H9 (cell line): Measurements from ENCODE around the gene S100A4. TPM values are rescaled to one million over a fixed set of nuclear protein-coding genes. Genes with fewer than 3 reads are reported as not detected.

Experiments
- DNase-seq: peaks from one replicate; pipeline ENCODE4 v3.0.0-alpha.2; 2017
- H2AFZ ChIP-seq: one replicate; pipeline ENCODE4 v1.6.1; 2013; ENCODE audit warnings: mild to moderate bottlenecking, low read length, control low read depth, moderate library complexity
- H2AK5ac ChIP-seq: 2 replicates; pipeline ENCODE4 v1.6.1; 2013; ENCODE audit warnings: low read length, control low read depth, mixed read lengths; ENCODE audit not compliant: insufficient read length
- H2BK120ac ChIP-seq: one replicate; pipeline ENCODE4 v1.6.1; 2013; ENCODE audit warnings: low read depth, mild to moderate bottlenecking, low read length, control low read depth, inconsistent platforms; ENCODE audit not compliant: poor library complexity, severe bottlenecking
- H2BK12ac ChIP-seq: 2 replicates; pipeline ENCODE4 v1.6.1; 2013; ENCODE audit warnings: low read length, control low read depth, mixed read lengths, low read depth; ENCODE audit not compliant: insufficient read length
- H2BK15ac ChIP-seq: 2 replicates; pipeline ENCODE4 v1.6.1; 2013; ENCODE audit warnings: low read depth, low read length, control low read depth
- H2BK20ac ChIP-seq: one replicate; pipeline ENCODE4 v1.6.1; 2013; ENCODE audit warnings: low read depth, mild to moderate bottlenecking, low read length, control low read depth, inconsistent platforms; ENCODE audit not compliant: poor library complexity, severe bottlenecking
- H2BK5ac ChIP-seq: 2 replicates; pipeline ENCODE4 v1.6.1; 2013; ENCODE audit warnings: low read length, control low read depth, mixed read lengths; ENCODE audit not compliant: insufficient read length
- H3K14ac ChIP-seq: 2 replicates; pipeline ENCODE4 v1.6.1; 2013; ENCODE audit warnings: low read length, control low read depth; ENCODE audit not compliant: insufficient read depth
- H3K18ac ChIP-seq: 2 replicates; pipeline ENCODE4 v1.6.1; 2013; ENCODE audit warnings: low read depth, mild to moderate bottlenecking, mixed read lengths, low read length, control low read depth; ENCODE audit not compliant: insufficient read length
- H3K23ac ChIP-seq: 2 replicates; pipeline ENCODE4 v1.6.1; 2013; ENCODE audit warnings: low read length, control low read depth, mixed read lengths, low read depth; ENCODE audit not compliant: insufficient read length
- H3K23me2 ChIP-seq: 2 replicates; pipeline ENCODE4 v1.6.1; 2013; ENCODE audit warnings: low read depth, mild to moderate bottlenecking, mixed read lengths, low read length, control low read depth; ENCODE audit not compliant: insufficient read length, poor library complexity, severe bottlenecking
- H3K27ac ChIP-seq: 2 replicates; pipeline ENCODE4 v1.5.1; 2013; ENCODE audit warnings: low read length, control low read depth, mixed read lengths, low read depth; ENCODE audit not compliant: insufficient read length
- H3K27me3 ChIP-seq: 2 replicates; pipeline ENCODE4 v1.6.1; 2013; ENCODE audit warnings: low read length, control low read depth, inconsistent platforms; ENCODE audit not compliant: insufficient read depth
- H3K4ac ChIP-seq: 2 replicates; pipeline ENCODE4 v1.6.1; 2013; ENCODE audit warnings: low read depth, mild to moderate bottlenecking, control low read depth, inconsistent platforms, low read length, moderate library complexity
- H3K4me1 ChIP-seq: 2 replicates; pipeline ENCODE4 v1.6.1; 2013; ENCODE audit warnings: low read length, control low read depth, inconsistent platforms; ENCODE audit not compliant: insufficient read depth
- H3K4me2 ChIP-seq: 2 replicates; pipeline ENCODE4 v1.6.1; 2013; ENCODE audit warnings: low read length, control low read depth, mixed read lengths; ENCODE audit not compliant: insufficient read length, insufficient read depth
- H3K56ac ChIP-seq: 2 replicates; pipeline ENCODE4 v1.6.1; 2013; ENCODE audit warnings: low read depth, mild to moderate bottlenecking, mixed read lengths, low read length, control low read depth; ENCODE audit not compliant: insufficient read length
- H3K79me1 ChIP-seq: 2 replicates; pipeline ENCODE4 v1.6.1; 2013; ENCODE audit warnings: low read depth, mild to moderate bottlenecking, moderate library complexity, low read length, control low read depth, inconsistent platforms; ENCODE audit not compliant: insufficient read depth, poor library complexity, severe bottlenecking
- H3K79me2 ChIP-seq: 2 replicates; pipeline ENCODE4 v1.6.1; 2013; ENCODE audit warnings: low read length, control low read depth, inconsistent platforms; ENCODE audit not compliant: insufficient read depth
- H3K9ac ChIP-seq: 2 replicates; pipeline ENCODE4 v1.6.1; 2013; ENCODE audit warnings: low read length, control low read depth, mixed read lengths; ENCODE audit not compliant: insufficient read length; ENCODE audit errors: extremely low read depth
- H3K9me3 ChIP-seq: one replicate; pipeline ENCODE4 v1.6.1; 2013; ENCODE audit warnings: low read depth, low read length, inconsistent platforms; ENCODE audit not compliant: control insufficient read depth
- H3T11ph ChIP-seq: one replicate; pipeline ENCODE4 v1.6.1; 2013; ENCODE audit warnings: mild to moderate bottlenecking, low read length, control low read depth, inconsistent platforms
- H4K20me1 ChIP-seq: one replicate; pipeline ENCODE4 v1.6.1; 2013; ENCODE audit not compliant: control insufficient read depth, insufficient read length, insufficient read depth
- H4K5ac ChIP-seq: 2 replicates; pipeline ENCODE4 v1.6.1; 2013; ENCODE audit warnings: low read depth, mild to moderate bottlenecking, mixed read lengths, low read length, control low read depth; ENCODE audit not compliant: insufficient read length
- H4K8ac ChIP-seq: replicated peaks from 2 replicates; pipeline ENCODE4 v1.6.1; 2013; ENCODE audit warnings: low read length, control low read depth, mixed read lengths, low read depth; ENCODE audit not compliant: insufficient read length
- H4K91ac ChIP-seq: 2 replicates; pipeline ENCODE4 v1.6.1; 2013; ENCODE audit warnings: low read depth, mild to moderate bottlenecking, moderate library complexity, mixed read lengths, low read length, control low read depth; ENCODE audit not compliant: insufficient read length
- H3K27ac Mint-ChIP-seq, 3 experiments: 2 replicates in 2 of 3; 3 replicates in 1 of 3; pipeline ENCODE4 v1.8.0; 2020 to 2021; ENCODE audit warnings: mixed read lengths in 3 of 3, mild to moderate bottlenecking in 1 of 3, moderate library complexity in 1 of 3
- H3K27me3 Mint-ChIP-seq: 2 replicates; pipeline ENCODE4 v1.8.0; 2021; ENCODE audit warnings: low read depth, mild to moderate bottlenecking, moderate library complexity, mixed read lengths
- H3K36me3 Mint-ChIP-seq, 3 experiments: 2 replicates in 2 of 3; 3 replicates in 1 of 3; pipeline ENCODE4 v1.8.0; 2020 to 2021; ENCODE audit warnings: low read depth in 3 of 3, mixed read lengths in 3 of 3; ENCODE audit not compliant: insufficient read depth in 1 of 3
- H3K4me1 Mint-ChIP-seq, 2 experiments: 2 replicates each; pipeline ENCODE4 v1.8.0; 2020; ENCODE audit warnings: mixed read lengths in 2 of 2
- H3K4me3 Mint-ChIP-seq, 2 experiments: 2 replicates in 1 of 2; 3 replicates in 1 of 2; pipeline ENCODE4 v1.8.0; 2020 to 2021; ENCODE audit warnings: mild to moderate bottlenecking in 2 of 2, mixed read lengths in 2 of 2, moderate library complexity in 1 of 2
- H3K9me3 Mint-ChIP-seq, 2 experiments: 2 replicates in 1 of 2; 3 replicates in 1 of 2; pipeline ENCODE4 v1.8.0; 2020; ENCODE audit warnings: mild to moderate bottlenecking in 2 of 2, mixed read lengths in 2 of 2, moderate library complexity in 1 of 2
- CTCF ChIP-seq: fragments of 200-600 bp; sonication (generic); conservative IDR thresholded peaks from 3 replicates; pipeline ENCODE4 v1.8.0; 2021; ENCODE audit warnings: antibody characterized with exemption, mild to moderate bottlenecking
- WGBS: extraction: QIAGEN DNeasy Blood & Tissue Kit; methylation state at CpG from one replicate; pipeline ENCODE4 v1.1.7; 2013; ENCODE audit warnings: missing lambda C conversion rate, low lambda C conversion rate, mixed read lengths; ENCODE audit not compliant: insufficient read length; ENCODE audit errors: extremely low coverage; 5-methylcytosine and 5-hydroxymethylcytosine counted together
- total RNA-seq: library from RNA; stranded (reverse); gene quantifications from 2 replicates; pipeline ENCODE4 v1.2.1, GENCODE V29; 2021

Gene S100A4
- total RNA-seq, 1 experiment from 2014 or later, result 9.0 TPM

DNA sequence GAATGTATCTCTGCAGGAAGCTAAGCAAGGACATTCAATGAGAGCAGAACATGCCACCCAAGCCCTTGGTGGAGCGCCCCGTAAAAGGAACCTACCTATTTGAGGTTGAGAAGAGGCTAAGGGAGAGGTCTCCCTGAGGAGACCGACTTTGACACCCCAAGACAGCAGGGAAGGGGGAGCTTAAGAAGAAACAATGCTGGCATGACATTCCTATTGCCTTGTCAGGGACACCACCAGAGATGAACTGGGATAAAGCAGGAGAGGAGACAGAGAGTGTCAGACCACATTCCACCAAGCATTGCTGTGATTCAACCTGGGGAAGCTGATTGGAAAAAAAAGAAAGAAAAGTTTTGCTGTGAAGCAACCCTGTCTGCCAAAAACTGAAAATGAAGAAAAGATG lies 33.3 kb upstream of the S100A4 start:
- H3K9ac ChIP-seq, result no peak overlapping the region
- H3K23ac ChIP-seq, result no peak overlapping the region
- no peak overlapping the region for H3T11ph ChIP-seq
- H3K23me2 ChIP-seq, result no peaks in the 10 kb centered on the region
- no peak overlapping the region for H2AFZ ChIP-seq
- no CpG with 5 or more reads among the region's 3 CpGs for WGBS
- TF ChIP-seq CTCF, result no peak
- no peak overlapping the region for H2BK20ac ChIP-seq
- H3K27ac ChIP-seq, result no peak overlapping the region
- H3K14ac ChIP-seq, result no peak overlapping the region
- H4K8ac ChIP-seq, result no peak overlapping the region
- no peak overlapping the region for H4K91ac ChIP-seq
- no peak overlapping the region for H2AK5ac ChIP-seq
- no peaks in the 10 kb centered on the region for H4K20me1 ChIP-seq
- no peak overlapping the region for H2BK12ac ChIP-seq
- H3K4ac ChIP-seq, result no peak overlapping the region
- H3K4me3 Mint-ChIP-seq, result no peak overlapping the region
- no peak overlapping the region for H2BK15ac ChIP-seq
- H3K18ac ChIP-seq, result no peak overlapping the region
- H2BK5ac ChIP-seq, result no peak overlapping the region
- no peaks in the 10 kb centered on the region for H3K79me1 ChIP-seq
- no peak overlapping the region for H3K27ac Mint-ChIP-seq
- no peaks in the 10 kb centered on the region for H3K27me3 ChIP-seq
- no peaks in the 10 kb centered on the region for H3K4me1 ChIP-seq
- no peaks in the 10 kb centered on the region for H3K27me3 Mint-ChIP-seq
- peaks cover 10 to 11% of the 10 kb centered on the region in 2 experiments; a peak in 4 of 5 replicates for H3K9me3 Mint-ChIP-seq
- H4K5ac ChIP-seq, result no peak overlapping the region
- peaks cover 18 to 25% of the 10 kb centered on the region in 2 experiments for H3K4me1 Mint-ChIP-seq
- no peak for DNase-seq
- H3K79me2 ChIP-seq, result no peaks in the 10 kb centered on the region
- H3K56ac ChIP-seq, result no peak overlapping the region
- H3K4me2 ChIP-seq, result no peak overlapping the region
- H2BK120ac ChIP-seq, result no peak overlapping the region
- peaks cover 0 to 6% (median 0%) of the 10 kb centered on the region in 3 experiments; a peak in 2 of 7 replicates for H3K36me3 Mint-ChIP-seq
- no peaks in the 10 kb centered on the region for H3K9me3 ChIP-seq
